ENCODE measurements around the gene LEMD2.
A peak's percentile ranks its signal among the peaks of the same experiment; 100 is the strongest.

LEMD2 gene

GRCh38 chr6:33763483-33763882 lies 25.4 kb downstream of the LEMD2 start (continued):
- TF ChIP-seq, protein P1, sequence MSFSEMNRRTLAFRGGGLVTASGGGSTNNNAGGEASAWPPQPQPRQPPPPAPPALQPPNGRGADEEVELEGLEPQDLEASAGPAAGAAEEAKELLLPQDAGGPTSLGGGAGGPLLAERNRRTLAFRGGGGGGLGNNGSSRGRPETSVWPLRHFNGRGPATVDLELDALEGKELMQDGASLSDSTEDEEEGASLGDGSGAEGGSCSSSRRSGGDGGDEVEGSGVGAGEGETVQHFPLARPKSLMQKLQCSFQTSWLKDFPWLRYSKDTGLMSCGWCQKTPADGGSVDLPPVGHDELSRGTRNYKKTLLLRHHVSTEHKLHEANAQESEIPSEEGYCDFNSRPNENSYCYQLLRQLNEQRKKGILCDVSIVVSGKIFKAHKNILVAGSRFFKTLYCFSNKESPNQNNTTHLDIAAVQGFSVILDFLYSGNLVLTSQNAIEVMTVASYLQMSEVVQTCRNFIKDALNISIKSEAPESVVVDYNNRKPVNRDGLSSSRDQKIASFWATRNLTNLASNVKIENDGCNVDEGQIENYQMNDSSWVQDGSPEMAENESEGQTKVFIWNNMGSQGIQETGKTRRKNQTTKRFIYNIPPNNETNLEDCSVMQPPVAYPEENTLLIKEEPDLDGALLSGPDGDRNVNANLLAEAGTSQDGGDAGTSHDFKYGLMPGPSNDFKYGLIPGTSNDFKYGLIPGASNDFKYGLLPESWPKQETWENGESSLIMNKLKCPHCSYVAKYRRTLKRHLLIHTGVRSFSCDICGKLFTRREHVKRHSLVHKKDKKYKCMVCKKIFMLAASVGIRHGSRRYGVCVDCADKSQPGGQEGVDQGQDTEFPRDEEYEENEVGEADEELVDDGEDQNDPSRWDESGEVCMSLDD (tag by site-specific recombination; IDR thresholded peaks at IDR 0.05) = no peak
- TF ChIP-seq OSR2 (tag by site-specific recombination; IDR thresholded peaks at IDR 0.05) (no peak), ZNF843 (tag by site-specific recombination; IDR thresholded peaks at IDR 0.05) (no peak), ZBTB7A (tag by site-specific recombination; IDR thresholded peaks at IDR 0.05; ENCODE audit: low read depth) (no peak), ZNF138 (tag by site-specific recombination; IDR thresholded peaks at IDR 0.05; ENCODE audit: borderline replicate concordance) (no peak), ZNF830 (tag by site-specific recombination; IDR thresholded peaks at IDR 0.05; ENCODE audit: low read depth) (no peak)

DNA sequence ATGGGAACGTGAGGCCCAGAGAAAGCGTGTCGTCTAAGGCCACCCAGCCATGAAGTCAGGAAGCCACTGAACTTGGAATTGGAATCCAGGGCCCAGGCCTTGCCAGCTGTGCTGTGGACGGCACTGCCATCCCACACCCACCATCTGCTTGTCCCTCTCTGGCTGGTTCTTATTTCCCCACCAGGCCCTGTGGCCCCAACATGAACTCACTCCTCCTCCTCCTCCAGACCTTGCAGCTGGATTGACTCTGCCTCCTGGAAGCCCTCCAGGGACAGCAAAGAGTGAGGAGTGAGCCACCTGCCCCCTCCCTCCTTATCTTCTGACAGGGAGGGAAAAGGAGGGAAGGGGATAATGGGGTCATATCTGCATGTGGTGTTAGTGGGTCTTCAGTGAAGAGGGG lies 26.2 kb downstream of the LEMD2 start:
- no peaks in the 10 kb centered on the region for H3K9me3 ChIP-seq (ENCODE audit: control insufficient read depth, insufficient read depth, low read depth, low read length)
- POLR2A ChIA-PET = no interaction called here
- CTCF ChIA-PET = interaction anchor here (0.6 to 12.1 kb wide), 18 partner anchors 8 to 392 kb away, joined by 3 to 193 read pairs (median 4); partner anchors contain the start of genes IP6K3 and UQCC2
- TF ChIP-seq, protein P2, sequence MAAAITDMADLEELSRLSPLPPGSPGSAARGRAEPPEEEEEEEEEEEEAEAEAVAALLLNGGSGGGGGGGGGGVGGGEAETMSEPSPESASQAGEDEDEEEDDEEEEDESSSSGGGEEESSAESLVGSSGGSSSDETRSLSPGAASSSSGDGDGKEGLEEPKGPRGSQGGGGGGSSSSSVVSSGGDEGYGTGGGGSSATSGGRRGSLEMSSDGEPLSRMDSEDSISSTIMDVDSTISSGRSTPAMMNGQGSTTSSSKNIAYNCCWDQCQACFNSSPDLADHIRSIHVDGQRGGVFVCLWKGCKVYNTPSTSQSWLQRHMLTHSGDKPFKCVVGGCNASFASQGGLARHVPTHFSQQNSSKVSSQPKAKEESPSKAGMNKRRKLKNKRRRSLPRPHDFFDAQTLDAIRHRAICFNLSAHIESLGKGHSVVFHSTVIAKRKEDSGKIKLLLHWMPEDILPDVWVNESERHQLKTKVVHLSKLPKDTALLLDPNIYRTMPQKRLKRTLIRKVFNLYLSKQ (tag by site-specific recombination; IDR thresholded peaks at IDR 0.05; ENCODE audit: borderline replicate concordance) = no peak
- TF ChIP-seq KLF16 (tag by site-specific recombination; IDR thresholded peaks at IDR 0.05) = no peak
- TF ChIP-seq ZNF423 (tag by site-specific recombination; IDR thresholded peaks at IDR 0.05) = no peak
- no peak for TF ChIP-seq SCRT2 (tag by site-specific recombination; IDR thresholded peaks at IDR 0.05)
- no peak for TF ChIP-seq ZBTB49 (tag by site-specific recombination; IDR thresholded peaks at IDR 0.05; ENCODE audit: low read depth)
- no peak for TF ChIP-seq KLF9 (tag by site-specific recombination; IDR thresholded peaks at IDR 0.05; ENCODE audit: low read depth)
- no peak for TF ChIP-seq ZXDB (tag by site-specific recombination; IDR thresholded peaks at IDR 0.05)
- H3K4me3 ChIP-seq (ENCODE audit: low read depth, low read length) = no peak overlapping the region
- H3K36me3 ChIP-seq (ENCODE audit: control insufficient read depth in 2 of 2, insufficient read depth in 1 of 2, low read length in 2 of 2) = no peaks in the 10 kb centered on the region
- peaks cover 12% of the 10 kb centered on the region for H3K4me1 ChIP-seq (ENCODE audit: control insufficient read depth, insufficient read depth, low read length)
- H3K27ac ChIP-seq (ENCODE audit: extremely low read depth, low read depth, low read length) = no peak overlapping the region

DNA sequence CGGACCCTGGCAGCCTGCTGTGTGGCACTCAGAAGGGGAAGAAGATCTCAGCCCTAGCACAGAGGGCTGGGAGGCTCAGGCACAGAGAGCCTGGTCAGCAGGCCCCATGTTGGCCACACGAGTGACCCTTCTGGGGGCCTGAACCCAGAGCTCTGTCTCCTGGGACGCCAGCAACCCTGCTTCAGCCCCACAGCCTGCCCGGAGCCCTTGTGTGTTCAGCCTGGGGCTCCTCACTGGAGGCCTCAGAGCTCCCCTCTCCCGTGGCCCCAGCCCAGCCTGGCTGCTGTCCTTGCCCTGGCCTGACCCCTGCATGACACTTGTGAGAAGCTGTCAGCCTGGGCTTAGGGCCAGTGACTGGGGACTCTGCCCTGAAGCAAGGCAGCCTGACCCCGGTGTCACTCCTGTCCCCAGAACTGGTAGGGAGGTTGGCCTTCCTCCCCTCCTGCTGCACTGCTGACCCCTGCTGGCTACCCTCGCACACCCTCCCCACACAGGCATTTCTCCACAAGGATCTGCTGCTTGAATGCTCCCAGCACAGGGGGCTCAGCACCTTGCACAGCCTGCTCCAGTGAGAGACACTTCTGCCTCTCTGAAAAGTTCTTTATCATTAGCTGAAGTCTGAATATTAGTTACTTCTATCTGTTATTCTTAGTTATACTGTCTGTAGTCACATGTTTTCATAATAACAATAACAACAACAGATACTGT lies 26.9 kb downstream of the LEMD2 start:
- H3K4me3 ChIP-seq (ENCODE audit: low read depth, low read length) = no peak overlapping the region
- peaks cover 16% of the 10 kb centered on the region for H3K4me1 ChIP-seq (ENCODE audit: control insufficient read depth, insufficient read depth, low read length)
- CTCF ChIA-PET = interaction anchor here (0.6 to 12.1 kb wide), 21 partner anchors 8 to 393 kb away, joined by 3 to 193 read pairs (median 4); partner anchors contain the start of genes IP6K3 and UQCC2
- peak overlapping the region; percentile 37; the same call in 1 of the 2 replicates for H3K27ac ChIP-seq (ENCODE audit: extremely low read depth, low read depth, low read length)
- POLR2A ChIA-PET = interaction anchor here (1.6 kb wide), 1 partner anchor 10 kb away, joined by 5 read pairs; no protein-coding TSS in a partner anchor
- no peaks in the 10 kb centered on the region for H3K9me3 ChIP-seq (ENCODE audit: control insufficient read depth, insufficient read depth, low read depth, low read length)
- no peaks in the 10 kb centered on the region for H3K36me3 ChIP-seq (ENCODE audit: control insufficient read depth in 2 of 2, insufficient read depth in 1 of 2, low read length in 2 of 2)
- no peak for TF ChIP-seq ZNF843 (tag by site-specific recombination; IDR thresholded peaks at IDR 0.05)
- no peak for TF ChIP-seq PRDM4 (tag by site-specific recombination; IDR thresholded peaks at IDR 0.05)
- no peak for TF ChIP-seq ZNF776 (tag by site-specific recombination; IDR thresholded peaks at IDR 0.05; ENCODE audit: borderline replicate concordance)
- TF ChIP-seq IKZF3 (tag by site-specific recombination; IDR thresholded peaks at IDR 0.05) = no peak
- TF ChIP-seq ZNF311 (tag by site-specific recombination; IDR thresholded peaks at IDR 0.05; ENCODE audit: borderline replicate concordance) = no peak
- TF ChIP-seq ZNF837 (tag by site-specific recombination; IDR thresholded peaks at IDR 0.05) = no peak
- TF ChIP-seq ZBTB11 (tag by site-specific recombination; conservative IDR thresholded peaks at IDR 0.05; ENCODE audit: low read depth) = no peak

Data from HEK293 (cell line).